ENCODE measurements around the gene MAGOHB.
"Not testable (repeated sequence)": the region's sequence is repeated elsewhere in the genome, so short reads cannot be mapped to it uniquely, and the experiment has no call there.

The MAGOHB gene

GRCh38 chr12:10621278-10621677, 7.9 kb upstream of the MAGOHB start:
- no peaks in the 10 kb centered on the region for H3K4me1 Mint-ChIP-seq
- H3K9me3 Mint-ChIP-seq: no peaks in the 10 kb centered on the region
- H3K36me3 Mint-ChIP-seq: no peaks in the 10 kb centered on the region
- no peak overlapping the region for H3K4me3 Mint-ChIP-seq
- no peak overlapping the region for H3K27ac Mint-ChIP-seq
- ATAC-seq: no peak
- H3K27me3 Mint-ChIP-seq: peaks cover 47% of the 10 kb centered on the region

GRCh38 chr12:10620078-10620779, 6.8 kb upstream of the MAGOHB start:
- no peak overlapping the region for H3K27ac Mint-ChIP-seq
- H3K9me3 Mint-ChIP-seq: no peaks in the 10 kb centered on the region
- no peak overlapping the region for H3K4me3 Mint-ChIP-seq
- H3K4me1 Mint-ChIP-seq: no peaks in the 10 kb centered on the region
- peaks cover 42% of the 10 kb centered on the region for H3K27me3 Mint-ChIP-seq
- H3K36me3 Mint-ChIP-seq: no peaks in the 10 kb centered on the region
- ATAC-seq: no peak

DNA sequence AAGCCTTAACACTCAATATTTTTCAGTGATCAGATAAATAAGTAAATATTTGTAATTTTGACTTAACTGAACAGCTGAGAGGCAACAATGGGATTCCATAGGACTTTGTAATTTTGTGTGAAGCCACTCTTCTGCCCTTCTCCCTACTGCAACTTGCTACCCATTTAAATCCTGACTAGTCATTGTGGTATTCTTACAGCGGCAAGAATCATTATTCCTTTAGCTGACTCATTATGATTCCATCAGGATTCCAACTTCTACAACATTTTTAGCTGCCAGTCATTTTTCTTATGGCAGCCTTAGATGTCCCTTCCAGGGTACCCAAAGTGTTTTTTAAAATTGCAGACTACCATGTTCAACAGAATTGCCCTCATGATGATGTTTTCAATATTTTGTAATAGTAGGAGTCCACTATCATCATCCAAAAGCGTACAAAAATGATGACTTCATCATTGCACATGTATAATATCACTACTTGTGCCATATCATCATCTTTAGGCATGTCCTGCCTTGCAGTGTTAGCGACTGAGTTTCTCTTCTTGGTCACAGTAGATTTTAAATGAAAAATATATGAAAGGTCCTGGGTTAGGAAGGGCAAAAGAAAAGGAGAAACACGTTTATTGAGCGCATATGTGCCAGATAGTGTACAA, 5.1 kb upstream of the MAGOHB start:
- Mint-ChIP-seq H3K4me3 (no peak overlapping the region), H3K27ac (no peak overlapping the region), H3K27me3 (peaks cover 42% of the 10 kb centered on the region), H3K9me3 (no peaks in the 10 kb centered on the region), H3K36me3 (no peaks in the 10 kb centered on the region), H3K4me1 (no peaks in the 10 kb centered on the region)
- ATAC-seq: no peak

DNA sequence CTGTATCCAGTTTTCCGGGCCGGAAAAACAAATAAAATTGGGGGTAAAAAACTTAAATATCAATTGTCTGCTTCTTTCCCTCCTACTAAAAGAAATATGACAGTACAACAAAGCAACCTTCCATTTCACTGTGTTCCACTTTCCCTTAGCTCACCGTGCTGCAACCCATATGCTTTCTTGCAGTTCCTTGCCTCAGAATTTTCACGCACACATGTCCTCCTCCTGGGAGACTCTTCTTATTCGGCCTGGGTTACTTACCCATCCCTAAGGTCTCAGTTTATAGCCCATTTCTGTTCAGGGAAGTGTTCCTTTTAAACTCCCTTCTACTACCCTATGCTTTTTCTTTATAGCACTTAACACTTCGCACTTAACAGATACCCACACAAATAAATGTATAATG, 4.5 kb upstream of the MAGOHB start:
- Mint-ChIP-seq H3K9me3 (no peaks in the 10 kb centered on the region), H3K4me1 (peaks cover 3% of the 10 kb centered on the region), H3K36me3 (no peaks in the 10 kb centered on the region), H3K27ac (no peak overlapping the region), H3K4me3 (no peak overlapping the region), H3K27me3 (peaks cover 38% of the 10 kb centered on the region)
- no peak for ATAC-seq

DNA sequence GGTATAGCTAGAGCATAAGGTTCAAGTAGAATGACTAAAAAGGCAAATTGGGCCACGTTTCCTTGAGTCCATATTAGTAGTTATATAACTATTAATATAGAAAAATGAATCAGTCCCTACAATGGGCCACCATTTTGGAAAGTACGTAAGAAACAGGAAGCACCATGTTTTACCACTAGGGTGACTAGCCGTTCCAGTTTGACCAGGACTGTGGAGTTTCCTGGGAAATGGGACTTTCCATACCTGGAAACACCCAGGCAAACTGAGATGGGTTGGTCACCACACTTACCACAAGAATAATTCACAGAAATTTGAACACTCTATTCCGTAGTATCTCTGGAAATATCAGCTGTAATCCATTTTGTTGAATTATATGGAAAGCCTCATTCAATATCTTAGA, 2.1 kb upstream of the MAGOHB start:
- Mint-ChIP-seq H3K36me3 (no peaks in the 10 kb centered on the region), H3K27ac (no peak overlapping the region), H3K27me3 (peaks cover 15% of the 10 kb centered on the region), H3K4me3 (no peak overlapping the region), H3K4me1 (peaks cover 18% of the 10 kb centered on the region), H3K9me3 (no peaks in the 10 kb centered on the region)
- no peak for ATAC-seq

DNA sequence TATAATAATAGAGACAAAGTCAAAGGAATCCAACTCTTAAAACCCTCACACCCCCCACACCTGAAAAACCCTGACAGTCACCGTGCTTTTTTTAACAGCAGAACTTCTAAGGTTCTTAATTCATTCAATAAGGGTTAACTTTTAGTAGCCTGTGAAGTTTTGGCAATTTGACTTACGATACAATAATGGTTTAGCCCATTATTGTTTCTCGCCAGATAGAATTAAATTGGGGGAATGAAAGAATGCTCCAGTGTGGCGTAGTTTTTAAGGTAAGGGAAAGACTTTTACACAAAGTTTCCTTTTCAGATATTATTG, 604 bp upstream of the MAGOHB start:
- Mint-ChIP-seq H3K4me1 (peaks cover 18% of the 10 kb centered on the region), H3K9me3 (no peaks in the 10 kb centered on the region), H3K27me3 (no peaks in the 10 kb centered on the region), H3K36me3 (peaks cover 13% of the 10 kb centered on the region), H3K4me3 (peak overlapping the region; percentile 96), H3K27ac (peak overlapping the region; percentile 98)
- no peak for ATAC-seq

DNA sequence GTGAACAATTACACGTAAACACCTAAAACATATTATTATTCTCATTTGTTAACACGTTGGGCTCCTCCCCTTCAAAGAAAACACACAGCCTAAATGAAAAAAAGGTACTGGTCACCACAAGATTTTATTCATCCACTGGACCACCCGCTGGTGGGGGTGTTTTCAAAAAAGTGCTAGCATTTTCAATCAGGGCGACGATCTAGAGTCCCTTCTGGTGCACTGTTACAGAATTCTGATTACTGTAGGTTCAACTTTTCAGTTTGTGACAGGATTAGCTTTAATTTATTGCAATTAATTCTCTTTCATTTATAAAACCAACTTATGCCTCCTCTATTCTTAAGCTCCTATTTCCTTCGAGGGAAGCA, 443 bp downstream of the MAGOHB start:
- Mint-ChIP-seq H3K4me1 (peaks cover 18% of the 10 kb centered on the region), H3K27me3 (no peaks in the 10 kb centered on the region), H3K36me3 (peaks cover 23% of the 10 kb centered on the region), H3K27ac (peak overlapping the region; percentile 98), H3K4me3 (peak overlapping the region; percentile 96), H3K9me3 (no peaks in the 10 kb centered on the region)
- ATAC-seq: no peak

DNA sequence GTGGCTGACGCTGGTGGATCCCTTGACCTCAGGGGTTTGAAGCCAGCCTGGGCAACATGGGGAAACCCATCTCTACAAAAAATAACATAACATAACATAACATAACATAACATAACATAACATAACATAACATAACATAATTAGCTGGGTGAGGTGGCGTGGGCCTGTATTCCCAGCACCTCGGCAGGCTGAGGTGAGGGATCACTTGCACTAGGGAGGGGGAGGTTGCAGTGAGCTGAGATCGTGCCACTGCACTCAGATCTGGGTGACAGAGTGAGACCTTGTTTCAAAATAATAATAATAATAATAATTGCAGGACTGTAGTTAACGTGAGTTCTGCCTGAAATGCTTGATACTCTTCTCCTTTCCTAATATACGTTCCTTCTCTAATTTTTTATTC, 1.3 kb downstream of the MAGOHB start:
- Mint-ChIP-seq H3K27me3 (no peaks in the 10 kb centered on the region), H3K9me3 (no peaks in the 10 kb centered on the region), H3K36me3 (peaks cover 27% of the 10 kb centered on the region), H3K27ac (peak overlapping the region; percentile 98), H3K4me1 (peaks cover 18% of the 10 kb centered on the region), H3K4me3 (peak overlapping the region; percentile 96)
- ATAC-seq: no peak

DNA sequence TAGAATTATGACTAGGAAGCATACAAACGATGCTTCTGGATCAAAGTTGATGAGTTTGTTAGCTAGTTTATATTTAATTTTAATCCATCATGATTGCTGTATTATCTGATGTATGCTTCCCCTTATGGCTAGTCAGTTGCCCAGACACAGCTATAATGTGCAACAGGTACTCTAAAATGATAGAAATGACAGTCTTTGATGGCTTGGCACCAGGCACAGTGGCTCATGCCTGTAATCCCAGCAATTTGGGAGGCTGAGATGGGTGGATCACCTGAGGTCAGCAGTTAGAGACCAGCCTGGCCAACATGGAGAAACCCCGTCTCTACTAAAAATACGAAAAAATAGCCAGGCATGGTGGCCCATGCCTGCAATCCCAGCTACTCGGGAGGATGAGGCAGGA, 2.2 kb downstream of the MAGOHB start:
- not testable (repeated sequence) for H3K9me3 Mint-ChIP-seq, H3K27ac Mint-ChIP-seq, H3K27me3 Mint-ChIP-seq, H3K4me3 Mint-ChIP-seq, ATAC-seq
- H3K4me1 Mint-ChIP-seq: peaks cover 18% of the 10 kb centered on the region
- peaks cover 30% of the 10 kb centered on the region for H3K36me3 Mint-ChIP-seq

DNA sequence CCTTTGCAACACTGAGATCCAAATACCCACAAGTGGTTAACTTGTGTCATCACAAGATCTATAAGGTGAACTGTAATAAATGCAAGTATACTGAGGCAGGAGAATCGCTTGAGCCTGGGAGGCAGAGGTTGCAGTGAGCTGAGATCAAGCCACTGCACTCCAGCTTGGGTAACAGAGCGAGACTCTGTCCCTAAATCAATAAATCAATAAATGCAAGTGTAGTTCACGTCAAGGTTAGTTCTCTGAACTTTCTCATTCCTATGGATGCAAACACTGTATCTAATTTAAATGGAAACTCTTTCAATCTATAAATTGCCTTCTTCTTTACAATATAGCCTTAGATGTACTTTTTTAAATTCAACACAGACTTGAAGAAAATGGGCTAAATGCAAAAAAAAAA, 3.2 kb downstream of the MAGOHB start:
- H3K27ac Mint-ChIP-seq: no peak overlapping the region
- H3K36me3 Mint-ChIP-seq: peaks cover 30% of the 10 kb centered on the region
- no peak overlapping the region for H3K4me3 Mint-ChIP-seq
- no peaks in the 10 kb centered on the region for H3K27me3 Mint-ChIP-seq
- no peaks in the 10 kb centered on the region for H3K9me3 Mint-ChIP-seq
- no peak for ATAC-seq
- peaks cover 18% of the 10 kb centered on the region for H3K4me1 Mint-ChIP-seq

- Mint-ChIP-seq H3K27me3 (no peaks in the 10 kb centered on the region), H3K4me1 (peaks cover 15% of the 10 kb centered on the region), H3K27ac (no peak overlapping the region), H3K36me3 (peaks cover 46% of the 10 kb centered on the region), H3K4me3 (no peak overlapping the region), H3K9me3 (no peaks in the 10 kb centered on the region)
- no peak for ATAC-seq
Observed at GRCh38 chr12:10607885-10608458, 5.4 kb downstream of the MAGOHB start.

GRCh38 chr12:10601860-10602259, 11.5 kb downstream of the MAGOHB start:
- Mint-ChIP-seq H3K27ac (no peak overlapping the region), H3K4me1 (no peaks in the 10 kb centered on the region), H3K27me3 (no peaks in the 10 kb centered on the region), H3K4me3 (no peak overlapping the region), H3K9me3 (no peaks in the 10 kb centered on the region), H3K36me3 (peaks cover 36% of the 10 kb centered on the region)
- no peak for ATAC-seq

- no peak for ATAC-seq
- peaks cover 41% of the 10 kb centered on the region for H3K36me3 Mint-ChIP-seq
- no peaks in the 10 kb centered on the region for H3K27me3 Mint-ChIP-seq
- H3K27ac Mint-ChIP-seq: no peak overlapping the region
- no peaks in the 10 kb centered on the region for H3K9me3 Mint-ChIP-seq
- no peak overlapping the region for H3K4me3 Mint-ChIP-seq
- H3K4me1 Mint-ChIP-seq: no peaks in the 10 kb centered on the region
Observed at GRCh38 chr12:10600988-10601387, 12.4 kb downstream of the MAGOHB start.

DNA sequence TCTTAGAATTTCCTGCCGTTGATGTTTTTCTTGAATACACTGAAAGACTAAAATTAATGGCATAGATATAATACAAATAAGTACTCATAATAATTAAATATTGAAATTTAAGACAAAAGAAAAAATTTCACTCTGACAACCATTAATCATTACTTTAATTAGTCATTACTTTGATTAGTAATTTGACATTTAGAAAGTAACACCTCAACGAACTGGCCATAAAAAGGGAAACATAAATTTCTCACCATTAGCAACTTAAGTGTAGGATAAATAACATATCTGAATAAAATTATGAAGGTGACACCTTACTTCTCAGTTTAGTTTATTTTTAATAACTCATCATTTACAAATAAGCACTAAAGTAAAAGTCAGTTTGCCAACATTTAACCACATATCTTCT, 17.5 kb downstream of the MAGOHB start:
- Mint-ChIP-seq H3K4me1 (no peaks in the 10 kb centered on the region), H3K9me3 (no peaks in the 10 kb centered on the region), H3K27ac (no peak overlapping the region), H3K36me3 (peaks cover 32% of the 10 kb centered on the region), H3K27me3 (no peaks in the 10 kb centered on the region), H3K4me3 (no peak overlapping the region)
- no peak for ATAC-seq

DNA sequence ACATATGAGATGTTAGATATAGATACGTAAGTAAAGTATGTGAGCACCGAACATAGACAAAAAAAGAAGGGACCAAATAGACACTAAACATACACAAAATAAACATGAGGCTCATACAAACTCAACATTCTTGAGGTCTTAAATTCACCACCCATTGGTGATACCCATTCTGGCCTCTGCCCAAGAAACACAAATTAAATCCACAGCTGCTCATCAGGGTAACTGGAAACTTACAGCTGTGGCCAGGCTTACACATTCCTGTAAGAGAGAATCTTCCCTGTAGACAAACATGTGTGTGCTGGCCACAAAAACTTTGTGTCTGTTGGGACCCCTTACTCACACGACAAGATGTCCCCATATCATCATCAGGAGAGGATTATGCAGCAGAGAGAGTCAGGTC, 22.4 kb downstream of the MAGOHB start:
- Mint-ChIP-seq H3K9me3 (no peaks in the 10 kb centered on the region), H3K4me1 (no peaks in the 10 kb centered on the region), H3K4me3 (no peak overlapping the region), H3K27me3 (no peaks in the 10 kb centered on the region), H3K27ac (no peak overlapping the region), H3K36me3 (peaks cover 37% of the 10 kb centered on the region)
- no peak for ATAC-seq

GRCh38 chr12:10584415-10584814, 29.0 kb downstream of the MAGOHB start:
- no peak for ATAC-seq
- no peak overlapping the region for H3K4me3 Mint-ChIP-seq
- H3K4me1 Mint-ChIP-seq: no peaks in the 10 kb centered on the region
- H3K36me3 Mint-ChIP-seq: peaks cover 45% of the 10 kb centered on the region
- H3K9me3 Mint-ChIP-seq: no peaks in the 10 kb centered on the region
- H3K27me3 Mint-ChIP-seq: no peaks in the 10 kb centered on the region
- H3K27ac Mint-ChIP-seq: no peak overlapping the region

Data from stimulated activated memory B cell treated with anti-CD40 and anti-IgM and Interleukin-4, amounts not matched to agents 10 μg/mL and 1 μg/mL and 100 μg/mL, for 72 hours (primary cell).